Measurements from ENCODE around the gene PAK1. TPM values are rescaled to one million over a fixed set of nuclear protein-coding genes. Genes with fewer than 3 reads are reported as not detected.

The PAK1 gene
- total RNA-seq, 3 donors from 2014 or later (not counting 1 experiment from before 2014, with no cell fraction given), result 18.8 to 27.3 (median 20.4) TPM

- 84% methylated on average over 3 of the region's 3 CpGs for WGBS (ENCODE audit: insufficient coverage)
- H3K4me3 ChIP-seq (ENCODE audit: low read length), result no peak overlapping the region
- Mint-ChIP-seq H3K4me3 (no peak overlapping the region), H3K4me1 (no peaks in the 10 kb centered on the region), H3K9me3 (no peaks in the 10 kb centered on the region), H3K36me3 (no peaks in the 10 kb centered on the region), H3K27ac (no peak overlapping the region), H3K27me3 (ENCODE audit: low read depth in 2 of 2) (peaks cover 5 to 22% of the 10 kb centered on the region in 2 donors)
- DNase-seq, result no peak
- H3K27ac ChIP-seq (ENCODE audit: low read length), result no peak overlapping the region
- TF ChIP-seq, protein P1, sequence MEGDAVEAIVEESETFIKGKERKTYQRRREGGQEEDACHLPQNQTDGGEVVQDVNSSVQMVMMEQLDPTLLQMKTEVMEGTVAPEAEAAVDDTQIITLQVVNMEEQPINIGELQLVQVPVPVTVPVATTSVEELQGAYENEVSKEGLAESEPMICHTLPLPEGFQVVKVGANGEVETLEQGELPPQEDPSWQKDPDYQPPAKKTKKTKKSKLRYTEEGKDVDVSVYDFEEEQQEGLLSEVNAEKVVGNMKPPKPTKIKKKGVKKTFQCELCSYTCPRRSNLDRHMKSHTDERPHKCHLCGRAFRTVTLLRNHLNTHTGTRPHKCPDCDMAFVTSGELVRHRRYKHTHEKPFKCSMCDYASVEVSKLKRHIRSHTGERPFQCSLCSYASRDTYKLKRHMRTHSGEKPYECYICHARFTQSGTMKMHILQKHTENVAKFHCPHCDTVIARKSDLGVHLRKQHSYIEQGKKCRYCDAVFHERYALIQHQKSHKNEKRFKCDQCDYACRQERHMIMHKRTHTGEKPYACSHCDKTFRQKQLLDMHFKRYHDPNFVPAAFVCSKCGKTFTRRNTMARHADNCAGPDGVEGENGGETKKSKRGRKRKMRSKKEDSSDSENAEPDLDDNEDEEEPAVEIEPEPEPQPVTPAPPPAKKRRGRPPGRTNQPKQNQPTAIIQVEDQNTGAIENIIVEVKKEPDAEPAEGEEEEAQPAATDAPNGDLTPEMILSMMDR (IDR thresholded peaks at IDR 0.05), result no peak
- H3K9me3 ChIP-seq (ENCODE audit: control insufficient read depth, insufficient read depth, low read length), result no peaks in the 10 kb centered on the region
- intact Hi-C loops (cut with micrococcal nuclease), result no loop called here
- H3K36me3 ChIP-seq (ENCODE audit: control insufficient read depth, insufficient read depth, low read length), result no peaks in the 10 kb centered on the region
- no peak for ATAC-seq
- no peaks in the 10 kb centered on the region for H3K4me1 ChIP-seq (ENCODE audit: control insufficient read depth, insufficient read depth, low read length)
- H3K27me3 ChIP-seq (ENCODE audit: control insufficient read depth, insufficient read depth, low read length), result no peaks in the 10 kb centered on the region
Observed at GRCh38 chr11:77311701-77312100, 162.2 kb downstream of the PAK1 start.

DNA sequence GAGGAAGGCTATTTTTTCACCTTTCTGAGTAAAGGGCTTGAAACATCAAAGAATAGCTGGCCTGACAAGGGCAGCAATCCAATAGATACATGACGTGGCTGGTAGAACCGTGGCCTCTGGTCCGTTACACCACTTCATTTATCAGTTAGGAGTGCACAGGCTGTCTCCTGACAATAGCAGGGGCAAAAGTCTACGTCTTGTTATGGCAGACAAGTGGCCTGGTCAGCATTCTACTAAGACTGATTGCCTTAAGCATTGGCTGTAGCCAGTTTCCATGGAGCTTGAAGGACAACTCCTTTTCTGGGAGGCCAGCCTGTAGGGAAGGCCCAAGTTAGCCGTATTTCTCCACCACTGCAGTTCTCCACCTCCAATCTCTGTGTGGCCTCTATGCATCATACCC, 163.2 kb downstream of the PAK1 start:
- TF ChIP-seq, protein P1 (IDR thresholded peaks at IDR 0.05), result no peak
- Histone ChIP-seq H3K4me1 (ENCODE audit: control insufficient read depth, insufficient read depth, low read length) (no peaks in the 10 kb centered on the region), H3K9me3 (ENCODE audit: control insufficient read depth, insufficient read depth, low read length) (no peaks in the 10 kb centered on the region), H3K27ac (ENCODE audit: low read length) (no peak overlapping the region), H3K36me3 (ENCODE audit: control insufficient read depth, insufficient read depth, low read length) (no peaks in the 10 kb centered on the region), H3K4me3 (ENCODE audit: low read length) (no peak overlapping the region), H3K27me3 (ENCODE audit: control insufficient read depth, insufficient read depth, low read length) (no peaks in the 10 kb centered on the region)
- Mint-ChIP-seq H3K27ac (no peak overlapping the region), H3K27me3 (ENCODE audit: low read depth in 2 of 2) (peaks cover 5 to 15% of the 10 kb centered on the region in 2 donors), H3K9me3 (no peaks in the 10 kb centered on the region), H3K4me3 (no peak overlapping the region), H3K36me3 (no peaks in the 10 kb centered on the region), H3K4me1 (no peaks in the 10 kb centered on the region)
- WGBS (ENCODE audit: insufficient coverage), result 89% methylated on average over 5 of the region's 5 CpGs
- no peak for ATAC-seq
- no peak for DNase-seq
- intact Hi-C loops (cut with micrococcal nuclease), result no loop called here

GRCh38 chr11:77309401-77310085, 164.4 kb downstream of the PAK1 start:
- no peaks in the 10 kb centered on the region for H3K4me1 ChIP-seq (ENCODE audit: control insufficient read depth, insufficient read depth, low read length)
- no peak overlapping the region for H3K4me3 Mint-ChIP-seq
- peaks cover 5 to 11% of the 10 kb centered on the region in 2 donors for H3K27me3 Mint-ChIP-seq (ENCODE audit: low read depth in 2 of 2)
- H3K9me3 Mint-ChIP-seq, result no peaks in the 10 kb centered on the region
- ATAC-seq, result no peak
- no peaks in the 10 kb centered on the region for H3K36me3 ChIP-seq (ENCODE audit: control insufficient read depth, insufficient read depth, low read length)
- no peaks in the 10 kb centered on the region for H3K4me1 Mint-ChIP-seq
- no peaks in the 10 kb centered on the region for H3K27me3 ChIP-seq (ENCODE audit: control insufficient read depth, insufficient read depth, low read length)
- intact Hi-C loops (cut with micrococcal nuclease), result no loop called here
- no peaks in the 10 kb centered on the region for H3K9me3 ChIP-seq (ENCODE audit: control insufficient read depth, insufficient read depth, low read length)
- H3K36me3 Mint-ChIP-seq, result no peaks in the 10 kb centered on the region
- no peak overlapping the region for H3K4me3 ChIP-seq (ENCODE audit: low read length)
- no peak for DNase-seq
- TF ChIP-seq, protein P1 (IDR thresholded peaks at IDR 0.05), result no peak
- no peak overlapping the region for H3K27ac ChIP-seq (ENCODE audit: low read length)
- 96% methylated on average over 4 of the region's 5 CpGs for WGBS (ENCODE audit: insufficient coverage)
- no peak overlapping the region for H3K27ac Mint-ChIP-seq

GRCh38 chr11:77308838-77309237, 165.1 kb downstream of the PAK1 start:
- Histone ChIP-seq H3K9me3 (ENCODE audit: control insufficient read depth, insufficient read depth, low read length) (no peaks in the 10 kb centered on the region), H3K36me3 (ENCODE audit: control insufficient read depth, insufficient read depth, low read length) (no peaks in the 10 kb centered on the region), H3K4me1 (ENCODE audit: control insufficient read depth, insufficient read depth, low read length) (no peaks in the 10 kb centered on the region), H3K4me3 (ENCODE audit: low read length) (no peak overlapping the region), H3K27me3 (ENCODE audit: control insufficient read depth, insufficient read depth, low read length) (no peaks in the 10 kb centered on the region), H3K27ac (ENCODE audit: low read length) (no peak overlapping the region)
- Mint-ChIP-seq H3K4me3 (no peak overlapping the region), H3K27me3 (ENCODE audit: low read depth in 2 of 2) (peaks cover 5 to 11% of the 10 kb centered on the region in 2 donors), H3K36me3 (no peaks in the 10 kb centered on the region), H3K27ac (no peak overlapping the region), H3K9me3 (no peaks in the 10 kb centered on the region), H3K4me1 (no peaks in the 10 kb centered on the region)
- DNase-seq (no peak), ATAC-seq (no peak)
- intact Hi-C loops (cut with micrococcal nuclease), result no loop called here
- TF ChIP-seq, protein P1 (IDR thresholded peaks at IDR 0.05), result no peak

Data from natural killer cell (primary cell).